DOHH2 (cell line): ENCODE measurements around the gene AFDN.

Source experiments
- EZH2phosphoT487 ChIP-seq: fragments of 200-600 bp; sonication (generic); IDR thresholded peaks from 2 replicates; pipeline ENCODE4 v1.6.1; 2017; ENCODE audit warnings: borderline replicate concordance, mild to moderate bottlenecking, antibody characterized with exemption, low read length, moderate library complexity, mixed read lengths
- TF ChIP-seq, protein P1 (sequence below): fragments of 200-600 bp; sonication (generic); IDR thresholded peaks from one replicate; pipeline ENCODE4 v1.5.1; 2014; ENCODE audit warnings: antibody characterized with exemption, mild to moderate bottlenecking, low read depth, low read length; ENCODE audit not compliant: poor library complexity, severe bottlenecking

DNA sequence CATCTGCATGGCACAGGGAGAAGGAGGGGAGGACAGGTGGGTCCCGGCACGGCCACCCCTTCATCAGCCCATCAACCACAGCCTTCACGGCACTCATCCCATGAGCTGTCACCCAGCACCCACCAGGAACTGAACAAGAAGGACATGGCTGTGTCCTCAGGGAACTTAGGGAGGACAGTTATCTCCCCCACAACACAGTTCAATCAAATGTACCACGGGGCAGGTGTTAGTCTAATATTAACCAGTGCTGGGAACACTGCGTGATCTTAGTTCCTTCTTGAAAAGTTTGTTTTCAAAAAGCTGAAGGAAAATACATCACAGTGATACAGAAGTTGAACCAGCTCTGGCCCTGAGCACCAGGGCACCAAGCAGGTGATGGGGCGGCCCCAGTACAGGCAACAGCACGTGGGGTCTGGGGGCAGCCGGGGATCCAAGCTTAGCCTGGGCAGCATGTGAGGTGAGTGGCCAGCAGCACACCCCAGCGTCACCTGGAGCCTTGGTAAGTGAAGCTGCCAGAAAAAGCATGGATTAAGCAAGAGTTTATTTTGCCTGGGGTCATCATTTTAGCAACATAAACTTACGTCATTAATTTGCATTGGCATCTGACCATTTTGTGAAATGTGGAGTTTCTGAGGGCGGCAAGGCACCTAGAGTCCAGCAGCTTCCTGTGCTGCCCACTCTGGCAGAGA is 35.5 kb upstream of the AFDN start:
- no peak for TF ChIP-seq EZH2phosphoT487
- TF ChIP-seq, protein P1, sequence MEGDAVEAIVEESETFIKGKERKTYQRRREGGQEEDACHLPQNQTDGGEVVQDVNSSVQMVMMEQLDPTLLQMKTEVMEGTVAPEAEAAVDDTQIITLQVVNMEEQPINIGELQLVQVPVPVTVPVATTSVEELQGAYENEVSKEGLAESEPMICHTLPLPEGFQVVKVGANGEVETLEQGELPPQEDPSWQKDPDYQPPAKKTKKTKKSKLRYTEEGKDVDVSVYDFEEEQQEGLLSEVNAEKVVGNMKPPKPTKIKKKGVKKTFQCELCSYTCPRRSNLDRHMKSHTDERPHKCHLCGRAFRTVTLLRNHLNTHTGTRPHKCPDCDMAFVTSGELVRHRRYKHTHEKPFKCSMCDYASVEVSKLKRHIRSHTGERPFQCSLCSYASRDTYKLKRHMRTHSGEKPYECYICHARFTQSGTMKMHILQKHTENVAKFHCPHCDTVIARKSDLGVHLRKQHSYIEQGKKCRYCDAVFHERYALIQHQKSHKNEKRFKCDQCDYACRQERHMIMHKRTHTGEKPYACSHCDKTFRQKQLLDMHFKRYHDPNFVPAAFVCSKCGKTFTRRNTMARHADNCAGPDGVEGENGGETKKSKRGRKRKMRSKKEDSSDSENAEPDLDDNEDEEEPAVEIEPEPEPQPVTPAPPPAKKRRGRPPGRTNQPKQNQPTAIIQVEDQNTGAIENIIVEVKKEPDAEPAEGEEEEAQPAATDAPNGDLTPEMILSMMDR = no peak
